ENCODE results near the gene FMR1NB.

The FMR1NB gene, protein sequence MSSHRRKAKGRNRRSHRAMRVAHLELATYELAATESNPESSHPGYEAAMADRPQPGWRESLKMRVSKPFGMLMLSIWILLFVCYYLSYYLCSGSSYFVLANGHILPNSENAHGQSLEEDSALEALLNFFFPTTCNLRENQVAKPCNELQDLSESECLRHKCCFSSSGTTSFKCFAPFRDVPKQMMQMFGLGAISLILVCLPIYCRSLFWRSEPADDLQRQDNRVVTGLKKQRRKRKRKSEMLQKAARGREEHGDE

DNA sequence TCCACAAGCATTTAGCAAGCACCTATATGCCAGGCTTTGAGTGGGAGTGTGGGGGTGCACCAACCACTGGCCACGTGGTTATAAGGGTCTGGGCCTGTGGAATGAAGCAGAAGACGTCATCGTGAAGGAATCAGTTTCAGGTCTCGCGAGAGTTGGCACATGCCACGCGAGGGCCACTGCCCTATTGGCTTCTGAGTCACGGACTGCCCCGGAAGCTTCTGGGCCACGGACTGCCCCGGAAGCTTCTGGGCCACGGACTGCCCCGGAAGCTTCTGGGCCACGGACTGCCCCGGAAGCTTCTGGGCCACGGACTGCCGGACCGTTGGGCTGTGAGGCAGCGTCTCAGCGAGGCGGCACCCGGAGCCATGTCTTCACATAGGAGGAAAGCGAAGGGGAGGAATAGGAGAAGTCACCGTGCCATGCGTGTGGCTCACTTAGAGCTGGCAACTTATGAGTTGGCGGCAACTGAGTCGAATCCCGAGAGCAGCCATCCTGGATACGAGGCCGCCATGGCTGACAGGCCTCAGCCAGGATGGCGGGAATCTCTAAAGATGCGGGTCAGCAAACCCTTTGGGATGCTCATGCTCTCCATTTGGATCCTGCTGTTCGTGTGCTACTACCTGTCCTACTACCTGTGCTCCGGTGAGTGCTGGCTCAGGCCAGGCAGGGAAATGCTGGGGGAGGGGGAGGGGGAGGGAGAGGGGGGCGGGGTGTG is at the start of gene FMR1NB:
Gene FMR1NB, plus strand, starts transcription at position 300 of the 715 bp plus-strand sequence. Its CDS starts 66 bp downstream, at position 366.
- no peak for DNase-seq (ENCODE audit: low read depth)
- TF ChIP-seq, protein P1, sequence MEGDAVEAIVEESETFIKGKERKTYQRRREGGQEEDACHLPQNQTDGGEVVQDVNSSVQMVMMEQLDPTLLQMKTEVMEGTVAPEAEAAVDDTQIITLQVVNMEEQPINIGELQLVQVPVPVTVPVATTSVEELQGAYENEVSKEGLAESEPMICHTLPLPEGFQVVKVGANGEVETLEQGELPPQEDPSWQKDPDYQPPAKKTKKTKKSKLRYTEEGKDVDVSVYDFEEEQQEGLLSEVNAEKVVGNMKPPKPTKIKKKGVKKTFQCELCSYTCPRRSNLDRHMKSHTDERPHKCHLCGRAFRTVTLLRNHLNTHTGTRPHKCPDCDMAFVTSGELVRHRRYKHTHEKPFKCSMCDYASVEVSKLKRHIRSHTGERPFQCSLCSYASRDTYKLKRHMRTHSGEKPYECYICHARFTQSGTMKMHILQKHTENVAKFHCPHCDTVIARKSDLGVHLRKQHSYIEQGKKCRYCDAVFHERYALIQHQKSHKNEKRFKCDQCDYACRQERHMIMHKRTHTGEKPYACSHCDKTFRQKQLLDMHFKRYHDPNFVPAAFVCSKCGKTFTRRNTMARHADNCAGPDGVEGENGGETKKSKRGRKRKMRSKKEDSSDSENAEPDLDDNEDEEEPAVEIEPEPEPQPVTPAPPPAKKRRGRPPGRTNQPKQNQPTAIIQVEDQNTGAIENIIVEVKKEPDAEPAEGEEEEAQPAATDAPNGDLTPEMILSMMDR (IDR thresholded peaks at IDR 0.05; ENCODE audit: control insufficient read depth, extremely low read depth, insufficient read depth): no peak

DNA sequence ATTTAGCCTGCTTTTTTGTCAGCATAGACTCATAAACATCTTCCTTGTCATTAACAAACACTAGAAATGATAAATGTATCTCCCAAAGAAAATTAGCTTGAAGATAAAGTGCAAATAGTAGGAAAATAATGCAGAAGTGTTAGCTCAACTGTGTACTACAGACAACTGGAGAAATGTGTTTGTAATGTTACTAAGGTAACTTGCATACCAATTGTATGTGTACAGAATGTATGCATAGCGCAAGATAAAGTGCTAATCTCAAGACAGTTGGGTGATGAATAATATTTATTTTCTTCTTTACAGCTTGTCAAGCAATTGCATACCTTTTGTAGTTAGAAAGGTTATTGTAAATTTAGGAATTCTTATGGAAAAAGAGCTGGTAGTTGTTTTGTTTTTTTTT is 47.3 kb upstream of the FMR1NB start:
- TF ChIP-seq, protein P1 (IDR thresholded peaks at IDR 0.05; ENCODE audit: control insufficient read depth, extremely low read depth, insufficient read depth): no peak
- H3K4me3 ChIP-seq (ENCODE audit: low read depth, low read length): no peak overlapping the region
- no peak for DNase-seq (ENCODE audit: low read depth)

More for the DNA sequence above, at the start of gene FMR1NB:
- no peak within 1 kb of the TSS for H3K4me3 ChIP-seq (ENCODE audit: low read depth, low read length)

DNA sequence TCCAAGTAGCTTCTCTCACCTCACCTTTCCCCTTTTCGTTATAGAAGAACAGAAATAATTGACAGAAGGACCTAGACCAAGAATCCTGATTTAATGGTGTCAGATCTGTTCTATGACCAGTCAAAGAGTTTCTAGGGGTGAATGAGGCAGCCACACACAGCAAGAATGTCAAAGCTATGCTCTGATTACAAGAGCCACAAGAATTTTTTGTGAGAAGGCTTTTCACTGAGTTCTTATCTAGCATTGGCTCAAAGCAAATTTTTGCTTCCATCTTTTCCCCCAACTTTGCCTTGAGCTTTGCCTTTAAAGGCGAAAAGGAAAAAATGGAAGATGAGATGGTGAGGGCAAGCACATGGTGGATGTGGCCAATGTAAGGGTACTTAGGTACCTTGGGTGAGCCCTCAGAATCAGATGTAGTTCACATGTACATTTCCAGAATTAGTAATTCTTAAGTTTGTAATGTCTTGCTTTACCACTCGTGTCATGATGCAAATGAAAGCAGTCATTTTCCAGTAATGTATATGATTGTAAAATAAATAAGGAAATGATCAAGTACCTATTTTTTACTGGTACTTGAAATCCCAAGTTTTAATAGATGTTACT is 45.9 kb upstream of the FMR1NB start:
- TF ChIP-seq, protein P1 (IDR thresholded peaks at IDR 0.05; ENCODE audit: control insufficient read depth, extremely low read depth, insufficient read depth): no peak
- H3K4me3 ChIP-seq (ENCODE audit: low read depth, low read length): no peak overlapping the region

DNA sequence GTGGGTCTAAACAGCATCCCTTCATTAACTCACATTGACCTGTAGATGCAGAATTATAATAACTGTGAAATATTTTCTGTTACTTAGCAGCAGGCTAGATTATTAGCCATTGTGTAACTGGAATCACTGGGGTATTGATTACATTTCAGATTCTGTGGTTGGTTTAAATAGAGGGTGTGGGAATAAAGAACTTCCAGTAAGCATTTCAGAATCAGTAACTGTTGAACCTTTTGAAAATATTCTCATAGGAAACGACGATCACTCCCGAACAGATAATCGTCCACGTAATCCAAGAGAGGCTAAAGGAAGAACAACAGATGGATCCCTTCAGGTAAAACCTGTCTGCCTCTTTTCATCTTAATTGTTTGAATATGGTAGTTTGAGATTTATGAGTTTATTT is 35.9 kb upstream of the FMR1NB start:
- DNase-seq (ENCODE audit: low read depth): no peak
- TF ChIP-seq, protein P1 (IDR thresholded peaks at IDR 0.05; ENCODE audit: control insufficient read depth, extremely low read depth, insufficient read depth): no peak
- no peak overlapping the region for H3K4me3 ChIP-seq (ENCODE audit: low read depth, low read length)

More for the DNA sequence above, 45.9 kb upstream of the FMR1NB start:
- DNase-seq (ENCODE audit: low read depth): no peak

DNA sequence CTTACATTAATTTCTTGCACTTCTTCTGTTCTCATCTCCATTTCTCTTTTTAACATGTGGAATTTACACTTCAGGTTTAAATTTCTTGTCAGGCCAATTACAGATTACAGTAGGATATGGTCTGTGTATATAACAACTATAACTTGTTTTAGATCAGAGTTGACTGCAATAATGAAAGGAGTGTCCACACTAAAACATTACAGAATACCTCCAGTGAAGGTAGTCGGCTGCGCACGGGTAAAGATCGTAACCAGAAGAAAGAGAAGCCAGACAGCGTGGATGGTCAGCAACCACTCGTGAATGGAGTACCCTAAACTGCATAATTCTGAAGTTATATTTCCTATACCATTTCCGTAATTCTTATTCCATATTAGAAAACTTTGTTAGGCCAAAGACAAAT is 32.6 kb upstream of the FMR1NB start:
- TF ChIP-seq, protein P1 (IDR thresholded peaks at IDR 0.05; ENCODE audit: control insufficient read depth, extremely low read depth, insufficient read depth): no peak
- no peak for DNase-seq (ENCODE audit: low read depth)
- H3K4me3 ChIP-seq (ENCODE audit: low read depth, low read length): no peak overlapping the region

DNA sequence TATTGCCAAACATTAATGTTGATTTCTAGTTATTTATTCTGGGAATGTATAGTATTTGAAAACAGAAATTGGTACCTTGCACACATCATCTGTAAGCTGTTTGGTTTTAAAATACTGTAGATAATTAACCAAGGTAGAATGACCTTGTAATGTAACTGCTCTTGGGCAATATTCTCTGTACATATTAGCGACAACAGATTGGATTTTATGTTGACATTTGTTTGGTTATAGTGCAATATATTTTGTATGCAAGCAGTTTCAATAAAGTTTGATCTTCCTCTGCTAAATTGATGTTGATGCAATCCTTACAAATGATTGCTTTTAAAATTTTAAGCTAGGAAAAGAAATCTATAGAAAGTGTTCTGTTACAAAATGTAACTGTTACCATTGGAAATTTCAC is 30.8 kb upstream of the FMR1NB start:
- TF ChIP-seq, protein P1 (IDR thresholded peaks at IDR 0.05; ENCODE audit: control insufficient read depth, extremely low read depth, insufficient read depth): no peak
- DNase-seq (ENCODE audit: low read depth): no peak
- no peak overlapping the region for H3K4me3 ChIP-seq (ENCODE audit: low read depth, low read length)

Data from LNCaP clone FGC (cell line).